ENCODE results near the gene GGNBP2. TPM values are rescaled to one million over a fixed set of nuclear protein-coding genes. Genes with fewer than 3 reads are reported as not detected.

GGNBP2 gene, protein sequence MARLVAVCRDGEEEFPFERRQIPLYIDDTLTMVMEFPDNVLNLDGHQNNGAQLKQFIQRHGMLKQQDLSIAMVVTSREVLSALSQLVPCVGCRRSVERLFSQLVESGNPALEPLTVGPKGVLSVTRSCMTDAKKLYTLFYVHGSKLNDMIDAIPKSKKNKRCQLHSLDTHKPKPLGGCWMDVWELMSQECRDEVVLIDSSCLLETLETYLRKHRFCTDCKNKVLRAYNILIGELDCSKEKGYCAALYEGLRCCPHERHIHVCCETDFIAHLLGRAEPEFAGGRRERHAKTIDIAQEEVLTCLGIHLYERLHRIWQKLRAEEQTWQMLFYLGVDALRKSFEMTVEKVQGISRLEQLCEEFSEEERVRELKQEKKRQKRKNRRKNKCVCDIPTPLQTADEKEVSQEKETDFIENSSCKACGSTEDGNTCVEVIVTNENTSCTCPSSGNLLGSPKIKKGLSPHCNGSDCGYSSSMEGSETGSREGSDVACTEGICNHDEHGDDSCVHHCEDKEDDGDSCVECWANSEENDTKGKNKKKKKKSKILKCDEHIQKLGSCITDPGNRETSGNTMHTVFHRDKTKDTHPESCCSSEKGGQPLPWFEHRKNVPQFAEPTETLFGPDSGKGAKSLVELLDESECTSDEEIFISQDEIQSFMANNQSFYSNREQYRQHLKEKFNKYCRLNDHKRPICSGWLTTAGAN
- 10 to 100 TPM; 76.7 to 95.9 (median 91.3) TPM for polyA plus RNA-seq (ENCODE audit: insufficient read length in 3 of 3)
- long read RNA-seq, donor 1, partial matches to known transcripts, result 0 of 11 reads
- long read RNA-seq, donor 1, other reads (novel, unspliced or antisense), result 0 of 11 reads
- long read RNA-seq, donor 2, partial matches to known transcripts, result 8 of 14 reads
- long read RNA-seq, donor 2, other reads (novel, unspliced or antisense), result 0 of 14 reads
- long read RNA-seq, donor 3, transcript GGNBP2-214 (4 exons, 695 nt), result major isoform, 6 of 17 reads
- long read RNA-seq, donor 3, transcript GGNBP2-210 (2 exons, 2,315 nt), result major isoform, 6 of 17 reads
- long read RNA-seq, donor 3, partial matches to known transcripts, result 0 of 17 reads
- long read RNA-seq, donor 3, other reads (novel, unspliced or antisense), result 0 of 17 reads
- long read RNA-seq, donor 4, transcript GGNBP2-210 (2 exons, 2,315 nt), result major isoform, 6 of 15 reads
- long read RNA-seq, donor 4, partial matches to known transcripts, result 0 of 15 reads
- long read RNA-seq, donor 4, other reads (novel, unspliced or antisense), result 0 of 15 reads
- long read RNA-seq, donor 5, result 0 reads
- long read RNA-seq, donor 6, transcript GGNBP2-214 (4 exons, 695 nt), result major isoform, 8 of 43 reads
- long read RNA-seq, donor 6, transcript GGNBP2-218 (2 exons, 680 nt), result minor isoform, 5 of 43 reads
- long read RNA-seq, donor 6, partial matches to known transcripts, result 26 of 43 reads
- long read RNA-seq, donor 6, other reads (novel, unspliced or antisense), result 0 of 43 reads
- long read RNA-seq, donor 7, transcript GGNBP2-214 (4 exons, 695 nt), result major isoform, 6 of 13 reads
- long read RNA-seq, donor 7, partial matches to known transcripts, result 0 of 13 reads
- long read RNA-seq, donor 7, other reads (novel, unspliced or antisense), result 0 of 13 reads
- long read RNA-seq, donor 8, result 0 reads
- long read RNA-seq, donor 9, partial matches to known transcripts, result 7 of 16 reads
- long read RNA-seq, donor 9, other reads (novel, unspliced or antisense), result 0 of 16 reads
- long read RNA-seq, donor 10, partial matches to known transcripts, result 5 of 17 reads
- long read RNA-seq, donor 10, other reads (novel, unspliced or antisense), result 0 of 17 reads
- long read RNA-seq, donor 11, transcript GGNBP2-214 (4 exons, 695 nt), result major isoform, 5 of 18 reads
- long read RNA-seq, donor 11, partial matches to known transcripts, result 5 of 18 reads
- long read RNA-seq, donor 11, other reads (novel, unspliced or antisense), result 0 of 18 reads
- long read RNA-seq, donor 12, transcript GGNBP2-214 (4 exons, 695 nt), result major isoform, 6 of 11 reads
- long read RNA-seq, donor 12, partial matches to known transcripts, result 0 of 11 reads
- long read RNA-seq, donor 12, other reads (novel, unspliced or antisense), result 0 of 11 reads
- long read RNA-seq, donor 13, result 0 reads
- long read RNA-seq, donor 14, partial matches to known transcripts, result 0 of 7 reads
- long read RNA-seq, donor 14, other reads (novel, unspliced or antisense), result 0 of 7 reads
- long read RNA-seq, donor 15, partial matches to known transcripts, result 5 of 11 reads
- long read RNA-seq, donor 15, other reads (novel, unspliced or antisense), result 0 of 11 reads
- long read RNA-seq, donor 16, transcript GGNBP2-214 (4 exons, 695 nt), result major isoform, 13 of 94 reads
- long read RNA-seq, donor 16, transcript GGNBP2-218 (2 exons, 680 nt), result minor isoform, 7 of 94 reads
- long read RNA-seq, donor 16, partial matches to known transcripts, result 56 of 94 reads
- long read RNA-seq, donor 16, other reads (novel, unspliced or antisense), result 5 of 94 reads

DNA sequence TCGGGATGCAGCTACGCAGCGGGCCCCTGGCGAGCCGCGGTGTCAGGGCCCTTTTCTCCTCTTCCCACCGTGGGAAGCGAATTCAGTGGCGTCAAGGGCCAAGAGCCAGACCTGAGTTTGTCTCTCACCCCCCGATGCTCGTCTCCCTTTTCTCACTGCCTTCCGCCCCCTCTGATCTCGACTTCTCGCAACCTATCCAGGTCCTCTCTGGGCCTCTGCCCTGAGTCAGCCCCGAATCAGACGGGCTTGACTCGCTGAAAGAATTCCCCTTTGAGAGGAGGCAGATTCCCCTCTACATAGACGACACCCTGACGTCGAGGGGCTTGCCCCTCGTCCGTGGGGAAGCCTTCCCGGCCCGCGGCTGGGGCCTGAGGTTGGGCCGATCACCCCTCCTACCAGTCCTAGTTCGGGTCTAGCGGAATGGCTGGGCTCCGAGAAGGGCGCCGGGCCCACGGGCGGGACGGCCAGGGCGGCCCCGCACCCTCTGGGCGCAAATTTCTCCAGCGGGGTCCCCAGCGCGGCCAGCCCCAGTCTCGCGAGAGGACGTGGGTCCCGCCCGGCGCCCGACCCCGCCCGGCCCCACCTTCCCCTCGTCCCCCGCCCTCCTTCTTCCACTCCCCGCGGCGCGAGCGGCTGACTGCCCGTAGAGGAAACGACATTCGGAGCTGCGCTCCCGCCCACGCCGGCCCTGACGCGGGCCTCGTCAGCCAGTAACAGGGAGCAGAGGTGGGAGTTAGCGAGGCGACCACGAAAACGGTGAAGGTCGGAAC lies at the start of gene GGNBP2:
TSS of gene GGNBP2 (plus strand) at position 613 of the 770 bp plus-strand sequence. CDS start 806 bp downstream, outside the sequence.
- DNase-seq (ENCODE audit: extremely low read depth in 1 of 11, low read depth in 9 of 11, low spot score in 4 of 11), result peak in 10 of 11 donors; percentile 78 to 93 (median 90)

DNA sequence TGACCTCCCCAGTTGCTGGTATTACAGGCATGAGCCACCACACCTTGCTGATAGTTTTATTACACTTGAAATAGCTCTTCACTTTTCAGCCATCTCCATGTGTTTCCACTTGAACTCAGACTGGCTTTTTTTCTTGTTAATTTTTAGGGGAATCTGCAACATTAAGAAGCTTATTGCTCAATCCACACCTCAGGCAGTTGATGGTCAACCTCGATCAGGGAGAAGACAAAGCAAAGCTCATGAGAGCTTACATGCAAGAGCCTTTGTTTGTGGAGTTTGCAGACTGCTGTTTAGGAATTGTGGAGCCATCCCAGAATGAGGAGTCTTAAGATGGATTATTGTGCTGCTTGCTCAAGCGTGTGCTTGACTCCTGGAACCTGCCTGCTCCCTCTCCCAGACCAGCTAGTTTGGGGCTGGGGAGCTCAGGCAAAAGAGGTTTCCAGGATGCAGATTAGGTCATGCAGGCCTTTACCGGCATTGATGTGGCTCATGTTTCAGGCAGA lies 49.6 kb upstream of the GGNBP2 start:
- DNase-seq (ENCODE audit: extremely low read depth in 1 of 11, low read depth in 9 of 11, low spot score in 4 of 11), result no peak

DNA sequence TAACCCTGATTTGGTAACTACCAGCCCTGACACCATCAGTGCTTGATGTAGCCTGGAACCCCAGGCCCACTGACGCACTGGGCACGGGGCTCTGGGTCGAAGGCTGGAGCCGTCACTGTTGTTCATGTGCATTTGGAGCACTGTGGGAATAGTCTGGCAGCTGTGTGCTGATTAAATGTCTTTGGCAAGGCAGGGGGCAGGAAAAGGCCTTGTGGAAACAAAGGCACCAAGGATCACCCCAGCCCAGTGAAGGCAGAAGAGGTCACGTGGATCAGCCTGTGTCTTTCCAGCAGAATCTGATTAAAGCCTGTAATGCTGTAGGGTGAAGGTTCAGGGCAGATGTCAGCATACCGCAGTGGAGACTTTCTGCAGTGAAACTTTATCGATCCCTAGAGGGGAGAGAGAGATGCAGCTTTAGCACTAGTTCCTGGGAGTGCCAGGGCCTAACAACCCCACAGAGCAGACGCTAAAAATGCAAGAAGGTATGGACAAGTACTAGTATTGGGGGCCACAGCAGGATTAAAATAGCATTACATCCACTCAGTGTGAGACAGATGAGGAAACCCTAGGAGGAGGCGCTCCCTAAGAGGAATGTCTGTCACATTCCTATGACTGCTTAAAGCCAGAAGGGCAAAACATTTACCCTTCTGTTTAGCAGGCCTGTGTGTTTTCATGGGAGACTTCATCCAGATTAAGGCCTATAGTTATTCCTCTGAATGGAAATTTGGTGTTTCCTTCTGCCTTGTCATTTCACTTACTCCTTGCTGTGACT lies 48.5 kb upstream of the GGNBP2 start:
- no peak for DNase-seq (ENCODE audit: extremely low read depth in 1 of 11, low read depth in 9 of 11, low spot score in 4 of 11)

DNA sequence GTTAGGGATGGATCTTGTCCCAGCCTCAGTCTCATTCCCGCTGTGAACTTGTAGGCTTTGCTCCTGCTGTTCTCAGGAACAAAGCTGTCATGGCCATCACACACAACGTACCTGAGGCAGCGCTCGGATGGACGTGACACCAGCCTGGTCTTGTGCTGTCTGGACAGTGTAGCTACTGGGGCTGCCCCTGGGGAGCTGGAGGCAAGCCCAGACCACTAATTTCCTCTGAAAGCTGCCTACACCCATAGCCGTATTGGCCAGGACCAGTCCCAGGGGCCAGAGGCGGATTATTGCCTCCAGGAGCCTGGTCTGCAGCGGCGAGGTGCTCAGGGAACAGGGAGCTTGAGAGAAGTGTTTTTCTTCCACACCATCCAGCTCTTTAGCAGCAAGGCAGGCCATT lies 46.6 kb upstream of the GGNBP2 start:
- no peak for DNase-seq (ENCODE audit: extremely low read depth in 1 of 11, low read depth in 9 of 11, low spot score in 4 of 11)

DNA sequence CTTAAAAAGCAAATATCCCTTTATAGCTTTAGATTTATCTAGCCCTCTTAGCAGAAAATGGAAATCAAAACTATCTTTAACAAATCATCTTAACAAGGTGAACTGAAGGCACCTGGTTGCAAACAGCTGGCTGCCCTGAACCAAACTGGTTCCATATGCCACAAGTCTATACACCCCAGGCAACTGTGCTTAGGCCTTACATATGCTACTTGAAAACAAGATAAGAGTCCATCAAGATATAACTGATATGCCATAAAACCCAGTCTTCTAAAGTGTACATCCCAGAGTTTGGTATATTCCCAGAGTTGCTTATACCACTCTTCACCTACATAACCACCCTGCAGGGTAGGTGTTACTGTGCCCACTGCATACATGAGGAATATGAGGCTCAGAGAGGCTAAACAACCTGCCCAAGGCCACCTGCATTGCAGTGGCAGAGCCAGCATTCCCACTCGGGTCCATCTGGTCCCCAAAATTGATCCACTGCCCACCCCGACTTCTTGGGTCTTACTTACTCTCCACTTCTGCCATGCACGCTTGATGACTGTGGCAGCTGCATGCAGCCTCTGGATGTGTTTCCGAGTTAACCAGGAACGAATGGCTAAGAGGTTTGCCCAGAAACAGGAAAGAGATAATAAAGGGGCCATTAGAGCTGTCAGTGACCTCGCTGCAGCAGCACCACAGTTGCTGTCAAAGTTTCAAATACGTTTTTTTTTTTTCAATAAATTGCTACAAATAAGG lies 46.0 kb upstream of the GGNBP2 start:
- DNase-seq (ENCODE audit: extremely low read depth in 1 of 11, low read depth in 9 of 11, low spot score in 4 of 11), result no peak

DNA sequence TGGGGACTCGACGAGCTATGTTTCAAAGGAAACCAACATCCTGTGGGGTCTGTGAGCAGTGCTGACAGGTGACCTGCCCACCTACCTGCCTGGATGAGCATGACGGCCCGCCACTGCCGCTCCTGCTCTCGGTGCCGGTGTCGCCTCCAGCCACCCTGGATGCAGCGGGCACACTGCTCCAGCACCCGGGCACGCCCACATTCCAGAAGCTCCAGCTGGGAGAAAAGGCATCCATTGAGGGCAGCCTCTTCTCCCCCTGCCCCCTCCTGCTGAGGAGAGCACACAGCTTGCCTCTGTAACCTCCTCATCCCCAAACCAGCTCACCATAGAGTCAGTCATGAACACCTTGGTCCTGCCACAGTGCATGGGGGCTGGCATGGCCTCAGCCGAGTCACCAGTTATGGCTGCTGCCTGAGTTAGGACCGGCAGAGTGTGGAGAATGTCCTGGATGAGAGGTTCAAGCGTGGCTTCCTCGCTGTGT lies 43.9 kb upstream of the GGNBP2 start:
- DNase-seq (ENCODE audit: extremely low read depth in 1 of 11, low read depth in 9 of 11, low spot score in 4 of 11), result no peak

DNA sequence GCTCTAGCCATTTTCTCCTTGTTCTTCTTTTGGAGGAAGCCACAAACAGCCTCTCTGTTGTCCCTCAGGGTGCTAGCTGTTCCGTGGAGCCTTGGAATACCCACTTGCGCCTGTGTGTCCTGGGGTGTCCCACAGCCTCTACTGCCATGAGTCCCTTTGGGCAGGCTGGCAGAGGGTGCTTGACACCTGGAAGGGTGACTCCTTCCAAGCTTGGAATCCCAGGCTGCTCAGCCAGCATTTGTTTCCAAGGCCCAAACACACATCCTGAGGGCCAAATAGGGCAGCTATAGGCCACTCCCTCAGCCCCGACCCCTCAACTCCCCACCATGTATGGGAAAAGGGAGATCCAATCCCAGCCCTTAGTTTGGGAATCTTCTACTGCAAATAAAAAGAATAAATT lies 43.4 kb upstream of the GGNBP2 start:
- no peak for DNase-seq (ENCODE audit: extremely low read depth in 1 of 11, low read depth in 9 of 11, low spot score in 4 of 11)

DNA sequence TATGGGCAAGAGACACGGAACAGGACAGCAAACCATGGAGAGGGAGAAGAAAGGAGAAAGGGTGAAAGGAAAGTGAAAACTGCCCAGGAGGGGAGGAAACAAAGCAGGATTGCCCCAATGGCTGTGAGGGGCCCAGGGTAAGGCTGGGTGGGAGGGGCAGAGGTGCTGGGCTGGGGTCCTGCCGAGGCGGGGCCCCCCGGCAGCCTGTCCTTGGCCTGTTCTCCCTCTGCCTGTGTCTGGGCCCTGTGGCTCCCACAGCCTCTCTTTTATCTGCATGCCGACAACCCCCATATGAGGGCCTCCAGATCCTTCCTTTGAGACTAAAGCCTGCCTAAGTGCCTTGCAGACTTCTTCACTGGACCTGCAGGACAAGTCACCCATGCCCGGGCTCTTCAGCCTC lies 42.8 kb upstream of the GGNBP2 start:
- DNase-seq (ENCODE audit: extremely low read depth in 1 of 11, low read depth in 9 of 11, low spot score in 4 of 11), result no peak

DNA sequence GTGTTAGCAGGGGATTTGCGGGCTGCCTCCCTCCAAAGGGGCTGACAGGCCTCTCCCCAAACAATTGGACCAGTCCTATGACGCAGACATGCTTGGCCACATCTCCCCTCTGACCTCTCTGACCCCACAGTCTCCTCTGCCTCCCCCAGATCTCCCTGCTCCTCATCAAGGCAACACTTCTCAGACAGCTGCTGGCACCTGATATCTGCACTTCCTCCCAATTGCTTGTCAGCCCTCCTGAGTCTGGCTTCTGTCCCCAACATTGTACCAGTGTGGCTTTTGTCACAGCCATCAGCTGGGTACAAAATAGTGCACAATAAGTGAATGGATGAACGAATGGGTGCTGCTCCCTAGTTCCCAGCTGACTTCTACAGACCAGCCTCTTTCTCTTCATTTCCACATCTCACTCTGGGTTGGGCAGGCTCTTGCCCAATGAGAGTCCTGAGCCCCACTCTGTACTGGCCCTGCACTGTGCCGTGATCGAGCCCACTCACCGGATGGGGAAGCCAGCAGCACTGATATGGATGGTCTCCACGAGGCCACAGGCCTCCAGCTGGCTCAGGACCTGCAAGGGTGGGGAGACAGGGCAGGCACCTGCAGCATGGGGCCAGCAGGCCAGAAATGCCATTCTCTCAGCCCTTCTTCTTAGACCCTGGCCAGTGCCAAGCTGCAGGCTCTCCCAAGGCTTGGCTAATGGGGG lies 41.1 kb upstream of the GGNBP2 start:
- no peak for DNase-seq (ENCODE audit: extremely low read depth in 1 of 11, low read depth in 9 of 11, low spot score in 4 of 11)

DNA sequence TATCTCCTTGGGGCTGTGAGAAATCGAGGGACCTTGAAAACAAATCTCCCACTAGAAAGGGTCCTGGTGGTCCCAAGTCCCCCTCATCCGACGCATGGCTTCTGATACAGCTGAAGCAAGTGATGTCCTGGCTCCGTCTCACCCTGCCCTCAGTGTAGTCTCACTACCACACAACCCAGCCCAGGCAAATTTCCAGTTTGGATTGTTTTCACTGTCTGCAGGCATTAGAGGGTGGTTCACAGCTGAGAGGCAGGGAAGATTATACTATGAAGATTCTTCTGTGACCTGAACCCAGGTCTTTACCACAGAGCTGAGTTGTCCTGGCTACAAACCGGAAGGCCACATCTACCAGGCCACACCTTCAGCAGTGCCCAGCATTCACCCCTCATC lies 40.6 kb upstream of the GGNBP2 start:
- no peak for DNase-seq (ENCODE audit: extremely low read depth in 1 of 11, low read depth in 9 of 11, low spot score in 4 of 11)

DNA sequence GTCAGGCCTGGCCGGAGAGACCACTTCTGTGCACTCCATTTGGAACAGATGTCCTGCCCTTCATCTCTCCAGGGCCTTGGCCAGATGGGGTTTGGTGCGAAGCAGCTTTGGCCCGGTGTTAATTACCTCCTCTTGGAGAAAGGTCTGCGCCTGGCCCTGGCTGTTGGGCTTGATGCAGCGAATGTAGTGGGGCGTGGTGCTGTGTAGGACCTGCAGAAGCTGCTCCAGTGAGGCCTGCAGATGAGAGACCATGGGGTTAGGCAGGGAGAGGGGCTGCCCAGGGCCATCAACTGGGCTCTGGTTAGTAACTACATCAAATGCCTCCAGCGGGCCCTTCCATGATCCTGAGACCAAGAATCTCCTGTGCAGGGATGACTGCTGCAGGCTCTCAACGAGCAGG lies 39.5 kb upstream of the GGNBP2 start:
- DNase-seq (ENCODE audit: extremely low read depth in 1 of 11, low read depth in 9 of 11, low spot score in 4 of 11), result no peak

DNA sequence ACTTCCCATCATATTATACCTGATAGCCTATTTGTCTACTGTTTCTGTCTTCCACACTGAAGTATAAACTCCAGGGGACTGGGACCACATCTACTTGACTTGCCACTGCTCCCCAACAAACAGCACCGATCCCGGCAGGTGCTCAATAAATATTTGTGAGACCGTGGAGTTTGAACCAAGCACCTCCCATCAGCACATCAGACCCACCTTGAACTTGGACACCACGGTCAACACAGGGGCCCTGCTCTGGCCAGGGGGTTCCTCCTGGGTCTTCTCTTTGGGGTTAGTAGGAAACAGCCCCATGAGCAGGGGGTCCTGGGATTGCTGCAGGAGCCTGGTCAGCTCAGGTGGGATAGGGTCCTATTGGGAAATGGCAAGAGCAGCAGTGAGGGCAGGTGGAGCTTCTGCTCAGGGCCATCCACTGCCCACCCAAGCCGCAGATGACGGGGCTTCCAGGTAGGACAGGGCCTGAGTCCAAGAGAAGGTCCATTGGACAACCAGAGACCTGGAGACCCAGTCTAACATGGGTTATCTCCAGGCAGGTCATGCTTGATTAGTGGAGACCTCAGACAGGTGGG lies 38.4 kb upstream of the GGNBP2 start:
- DNase-seq (ENCODE audit: extremely low read depth in 1 of 11, low read depth in 9 of 11, low spot score in 4 of 11), result no peak

DNA sequence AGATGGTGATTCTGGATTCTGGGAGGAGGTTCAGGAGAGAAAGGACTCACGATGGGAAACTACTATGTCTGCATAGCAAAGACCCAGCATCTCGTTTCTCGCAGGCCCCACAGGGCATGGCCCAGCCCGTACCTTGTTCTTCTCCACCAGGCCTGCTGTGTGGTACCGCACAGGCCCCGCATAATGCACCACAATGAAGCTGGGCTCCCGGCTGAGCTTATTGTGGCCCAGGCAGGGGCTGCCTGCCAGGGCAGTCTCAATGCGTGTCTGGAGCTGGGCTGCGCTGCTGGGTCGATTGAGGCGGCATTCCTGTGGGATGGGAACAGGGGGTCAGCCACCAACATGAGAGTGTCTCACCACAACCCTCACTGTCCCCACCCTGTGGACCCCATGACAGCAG lies 37.9 kb upstream of the GGNBP2 start:
- DNase-seq (ENCODE audit: extremely low read depth in 1 of 11, low read depth in 9 of 11, low spot score in 4 of 11), result no peak

DNA sequence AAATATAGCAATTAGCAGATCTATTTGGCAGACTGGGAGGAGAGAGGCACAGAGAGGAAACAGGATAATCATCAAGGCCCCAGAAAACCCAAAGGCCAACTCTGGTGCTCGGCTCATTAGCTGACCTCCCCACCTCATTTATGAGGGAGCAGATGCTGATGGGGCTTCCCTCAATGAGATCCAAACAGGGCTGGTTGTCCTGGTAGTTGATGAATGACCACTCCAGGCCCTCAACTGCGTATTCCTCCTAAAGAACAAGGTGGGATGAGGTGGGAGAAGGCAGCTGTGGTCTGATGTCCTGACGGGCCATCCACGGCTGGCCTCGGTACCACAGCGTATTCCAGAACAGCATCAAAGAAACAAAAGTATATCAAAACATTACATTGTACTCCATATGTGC lies 37.5 kb upstream of the GGNBP2 start:
- DNase-seq (ENCODE audit: extremely low read depth in 1 of 11, low read depth in 9 of 11, low spot score in 4 of 11), result no peak
